Neural progenitor cell (in vitro differentiated cells): ENCODE data around the gene SPRED2.

Source experiments
- CTCF ChIP-seq: fragments of 200-600 bp; sonication (generic); IDR thresholded peaks from 2 replicates; pipeline ENCODE4 v1.5.1; 2017; ENCODE audit warnings: antibody characterized with exemption, mild to moderate bottlenecking
- EZH2phosphoT487 ChIP-seq: fragments of 200-600 bp; sonication (generic); IDR thresholded peaks from 2 replicates; pipeline ENCODE4 v1.6.1; 2017; ENCODE audit warnings: antibody characterized with exemption

DNA sequence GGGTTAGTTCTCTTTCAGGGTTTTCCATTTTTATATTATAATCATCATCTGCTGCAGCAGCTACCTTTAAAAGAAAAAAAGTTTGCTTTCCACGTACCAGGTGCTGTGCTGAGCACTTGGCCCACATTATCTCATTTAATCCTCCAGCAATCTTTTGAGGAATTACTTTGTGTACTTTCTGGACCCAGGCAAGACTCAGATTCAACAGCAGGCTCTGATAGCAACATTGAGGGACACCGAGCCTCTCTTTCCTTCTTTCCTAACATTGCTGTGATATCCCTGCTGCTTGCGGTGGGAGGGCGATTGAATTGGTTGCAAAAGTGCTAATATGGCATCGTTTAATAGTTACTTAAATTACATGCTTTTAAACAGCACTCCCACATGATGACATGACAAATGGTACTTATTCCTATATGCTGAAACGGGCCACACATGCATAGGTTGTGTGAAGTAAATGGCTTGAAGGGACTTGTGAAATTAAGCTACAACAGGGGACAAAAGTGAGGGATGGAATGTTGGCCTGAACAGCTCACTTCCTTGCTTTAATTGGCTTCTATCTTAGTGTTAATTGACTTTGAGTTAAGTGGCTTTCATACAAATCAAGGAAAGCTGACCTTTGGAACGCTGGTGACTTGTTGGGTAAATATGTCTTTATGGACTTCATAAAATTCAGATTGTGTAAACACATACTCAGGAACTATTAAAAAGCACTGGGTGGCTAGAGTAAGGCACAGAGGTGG, 21.2 kb downstream of the SPRED2 start:
- TF ChIP-seq CTCF, result no peak
- TF ChIP-seq EZH2phosphoT487, result no peak
